Caco-2 (cell line): ENCODE data around the gene PIAS1. TPM values are rescaled to one million over a fixed set of nuclear protein-coding genes. Genes with fewer than 3 reads are reported as not detected.

ENCODE experiments used
- BruUV-seq: library from RNA; stranded (reverse); fragments of 400-500 nt; replicated peaks from 2 replicates; lab custom pipeline; 2021; lab: Mats Ljungman, UMichigan
- CTCF ChIA-PET: fragments of 300-600 bp; sonication (Branson Sonifier 250); formaldehyde crosslinking; loops from one replicate; lab custom pipeline; 2022; ENCODE audit warnings: antibody characterized with exemption; lab: Charles Lee
- POLR2A ChIA-PET: fragments of 300-600 bp; sonication (Branson Sonifier 250); formaldehyde crosslinking; loops from one replicate; lab custom pipeline; 2022; ENCODE audit warnings: antibody characterized with exemption; lab: Charles Lee
- DNase-seq, 2 experiments: peaks; one replicate each; pipeline versions ENCODE4 v3.0.0 to v3.0.0-alpha.2; 2020 to 2022
- H3K27me3 ChIP-seq: replicated peaks from 2 replicates; pipeline ENCODE4 v1.6.0; 2011; ENCODE audit warnings: low read length; ENCODE audit not compliant: control insufficient read depth, insufficient read depth
- H3K36me3 ChIP-seq: 2 replicates; pipeline ENCODE4 v1.5.1; 2011; ENCODE audit warnings: low read length; ENCODE audit not compliant: control insufficient read depth, insufficient read depth
- H3K4me1 ChIP-seq: fragments of 250-450 bp; sonication (Bioruptor Pico); 2 replicates; pipeline ENCODE4 v1.5.1; 2020; ENCODE audit warnings: mild to moderate bottlenecking
- H3K4me3 ChIP-seq: 2 replicates; pipeline ENCODE4 v1.5.1; 2011; ENCODE audit warnings: low read depth, mild to moderate bottlenecking, control low read depth, low read length
- H3K9me3 ChIP-seq: fragments of 250-450 bp; sonication (Bioruptor Pico); 2 replicates; pipeline ENCODE4 v1.5.1; 2020; ENCODE audit warnings: mild to moderate bottlenecking, moderate library complexity
- H3K27ac Mint-ChIP-seq: one replicate; pipeline ENCODE4 v1.8.0; 2022; ENCODE audit warnings: mixed read lengths; ENCODE audit not compliant: unreplicated experiment
- H3K27me3 Mint-ChIP-seq: one replicate; pipeline ENCODE4 v1.8.0; 2022; ENCODE audit warnings: mixed read lengths; ENCODE audit not compliant: insufficient read depth, unreplicated experiment
- H3K36me3 Mint-ChIP-seq: one replicate; pipeline ENCODE4 v1.8.0; 2022; ENCODE audit warnings: mild to moderate bottlenecking, mixed read lengths; ENCODE audit not compliant: insufficient read depth, unreplicated experiment
- H3K4me1 Mint-ChIP-seq: one replicate; pipeline ENCODE4 v1.8.0; 2022; ENCODE audit warnings: low read depth, mixed read lengths; ENCODE audit not compliant: unreplicated experiment
- H3K4me3 Mint-ChIP-seq: one replicate; pipeline ENCODE4 v1.8.0; 2022; ENCODE audit warnings: mild to moderate bottlenecking, moderate library complexity, mixed read lengths; ENCODE audit not compliant: unreplicated experiment
- H3K9me3 Mint-ChIP-seq: one replicate; pipeline ENCODE4 v1.8.0; 2022; ENCODE audit warnings: mixed read lengths; ENCODE audit not compliant: unreplicated experiment
- intact Hi-C: fragments of 100-400 bp; cut with micrococcal nuclease; formaldehyde crosslinking; loops from one replicate; pipeline ENCODE4 v1.10.0; 2022; ENCODE audit not compliant: unreplicated experiment
- total RNA-seq: library from RNA; stranded (reverse); gene quantifications from 2 replicates; pipeline ENCODE4 v1.2.3, GENCODE V29; 2022
- TF ChIP-seq, protein P1 (sequence below), 2 experiments: fragments of 200-600 bp in 1 of 2; IDR thresholded peaks; 1 replicate in 1 of 2; 2 replicates in 1 of 2; pipeline versions ENCODE4 v1.5.1 to v1.8.0; 2011 to 2022; ENCODE audit warnings: antibody characterized with exemption in 1 of 2, control low read depth in 1 of 2, inconsistent platforms in 1 of 2, low read depth in 1 of 2, low read length in 1 of 2, mild to moderate bottlenecking in 1 of 2, moderate library complexity in 1 of 2; ENCODE audit not compliant: insufficient read depth in 1 of 2, severe bottlenecking in 1 of 2, unreplicated experiment in 1 of 2

Gene PIAS1
- total RNA-seq, 1 experiment from 2014 or later, result 48.0 TPM

DNA sequence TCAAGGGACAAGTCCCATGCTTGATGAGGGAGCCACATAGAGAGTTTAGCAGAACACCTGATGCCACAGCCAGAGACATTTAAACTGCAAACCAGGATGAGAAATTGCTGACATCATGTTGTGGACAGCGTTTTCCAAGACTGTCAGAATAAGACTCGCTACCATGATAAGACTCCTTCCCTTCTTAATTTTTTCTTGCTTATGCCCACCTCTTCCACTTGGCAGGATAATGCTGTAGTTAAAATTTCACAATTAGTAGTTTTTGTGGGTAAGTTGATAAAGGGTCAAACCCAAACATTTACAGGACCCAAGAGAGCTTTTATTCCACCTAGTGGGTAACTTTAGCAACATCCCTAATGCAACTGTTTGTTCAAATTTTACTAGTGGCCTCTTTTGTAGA, 3.0 kb upstream of the PIAS1 start:
- TF ChIP-seq, protein P1, sequence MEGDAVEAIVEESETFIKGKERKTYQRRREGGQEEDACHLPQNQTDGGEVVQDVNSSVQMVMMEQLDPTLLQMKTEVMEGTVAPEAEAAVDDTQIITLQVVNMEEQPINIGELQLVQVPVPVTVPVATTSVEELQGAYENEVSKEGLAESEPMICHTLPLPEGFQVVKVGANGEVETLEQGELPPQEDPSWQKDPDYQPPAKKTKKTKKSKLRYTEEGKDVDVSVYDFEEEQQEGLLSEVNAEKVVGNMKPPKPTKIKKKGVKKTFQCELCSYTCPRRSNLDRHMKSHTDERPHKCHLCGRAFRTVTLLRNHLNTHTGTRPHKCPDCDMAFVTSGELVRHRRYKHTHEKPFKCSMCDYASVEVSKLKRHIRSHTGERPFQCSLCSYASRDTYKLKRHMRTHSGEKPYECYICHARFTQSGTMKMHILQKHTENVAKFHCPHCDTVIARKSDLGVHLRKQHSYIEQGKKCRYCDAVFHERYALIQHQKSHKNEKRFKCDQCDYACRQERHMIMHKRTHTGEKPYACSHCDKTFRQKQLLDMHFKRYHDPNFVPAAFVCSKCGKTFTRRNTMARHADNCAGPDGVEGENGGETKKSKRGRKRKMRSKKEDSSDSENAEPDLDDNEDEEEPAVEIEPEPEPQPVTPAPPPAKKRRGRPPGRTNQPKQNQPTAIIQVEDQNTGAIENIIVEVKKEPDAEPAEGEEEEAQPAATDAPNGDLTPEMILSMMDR (IDR thresholded peaks at IDR 0.05; ENCODE audit: insufficient read depth in 1 of 2, low read depth in 1 of 2, low read length in 1 of 2, severe bottlenecking in 1 of 2, unreplicated experiment in 1 of 2), result peak; percentile 6 to 26
- no peaks in the 10 kb centered on the region for H3K36me3 ChIP-seq
- ChIA-PET CTCF (no interaction called here), POLR2A (no interaction called here)
- peaks cover 32% of the 10 kb centered on the region for H3K4me1 ChIP-seq
- no peak overlapping the region for H3K4me3 Mint-ChIP-seq
- no peak overlapping the region for H3K4me3 ChIP-seq
- H3K9me3 ChIP-seq, result no peaks in the 10 kb centered on the region
- DNase-seq, result no peak
- peaks cover 8% of the 10 kb centered on the region for H3K9me3 Mint-ChIP-seq
- H3K27me3 ChIP-seq, result no peaks in the 10 kb centered on the region
- no peak overlapping the region for H3K27ac Mint-ChIP-seq
- H3K4me1 Mint-ChIP-seq, result peaks cover 24% of the 10 kb centered on the region
- no peaks in the 10 kb centered on the region for H3K27me3 Mint-ChIP-seq
- peaks cover 9% of the 10 kb centered on the region for H3K36me3 Mint-ChIP-seq
- intact Hi-C loops, result loop anchor here (5.0 kb wide), 1 partner anchor 89 kb away; no protein-coding TSS in a partner anchor
- BruUV-seq, result no TSS peak

DNA sequence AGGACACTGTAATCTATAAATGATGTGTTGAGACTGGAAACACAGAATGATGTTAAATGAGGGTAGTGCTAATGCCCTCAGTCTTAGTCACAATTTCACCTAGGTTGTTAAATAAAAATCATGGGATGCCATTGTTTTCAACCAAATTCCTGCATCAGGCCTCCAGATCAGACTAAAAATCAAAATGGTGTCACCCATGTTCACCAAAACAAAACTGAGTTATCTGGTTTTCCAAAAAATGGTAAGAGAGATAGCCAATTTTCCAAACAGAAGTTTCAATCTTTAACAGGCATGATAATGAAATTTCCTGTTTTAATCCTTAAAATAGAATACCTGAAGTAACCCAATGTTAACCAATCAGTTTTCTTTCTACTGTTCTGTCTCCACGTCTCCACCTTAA, 2.2 kb upstream of the PIAS1 start:
- H3K27ac Mint-ChIP-seq, result no peak overlapping the region
- CTCF ChIA-PET, result no interaction called here
- Histone ChIP-seq H3K4me3 (no peak overlapping the region), H3K9me3 (no peaks in the 10 kb centered on the region), H3K36me3 (no peaks in the 10 kb centered on the region), H3K4me1 (peaks cover 34% of the 10 kb centered on the region), H3K27me3 (no peaks in the 10 kb centered on the region)
- H3K36me3 Mint-ChIP-seq, result peaks cover 9% of the 10 kb centered on the region
- no TSS peak for BruUV-seq
- peaks cover 31% of the 10 kb centered on the region for H3K4me1 Mint-ChIP-seq
- TF ChIP-seq, protein P1 (IDR thresholded peaks at IDR 0.05; ENCODE audit: insufficient read depth in 1 of 2, low read depth in 1 of 2, low read length in 1 of 2, severe bottlenecking in 1 of 2, unreplicated experiment in 1 of 2), result no peak
- H3K4me3 Mint-ChIP-seq, result no peak overlapping the region
- intact Hi-C loops, result loop anchor here (5.0 kb wide), 1 partner anchor 90 kb away; no protein-coding TSS in a partner anchor
- peaks cover 8% of the 10 kb centered on the region for H3K9me3 Mint-ChIP-seq
- no peaks in the 10 kb centered on the region for H3K27me3 Mint-ChIP-seq
- no peak for DNase-seq
- POLR2A ChIA-PET, result no interaction called here

DNA sequence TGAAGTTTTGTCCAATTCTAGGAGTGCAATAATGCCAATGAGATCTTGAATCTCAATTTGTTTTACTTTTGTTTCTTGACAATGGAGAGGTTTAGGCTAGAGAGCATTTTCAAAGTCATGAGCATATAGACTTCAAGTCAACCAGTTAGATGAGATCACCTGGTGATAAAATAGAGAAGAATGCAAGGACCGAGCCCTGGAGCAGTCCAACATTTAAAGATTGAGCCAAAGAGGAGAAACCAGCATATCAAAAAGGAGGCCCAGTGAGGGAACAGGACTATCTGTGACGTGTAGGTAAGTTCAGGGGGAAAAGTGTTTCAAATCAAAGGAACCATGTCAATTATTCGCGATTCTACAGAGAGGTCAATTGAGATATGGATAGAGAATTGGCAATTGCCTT, 1.7 kb upstream of the PIAS1 start:
- H3K9me3 ChIP-seq, result no peaks in the 10 kb centered on the region
- TF ChIP-seq, protein P1 (IDR thresholded peaks at IDR 0.05; ENCODE audit: insufficient read depth in 1 of 2, low read depth in 1 of 2, low read length in 1 of 2, severe bottlenecking in 1 of 2, unreplicated experiment in 1 of 2), result no peak
- Mint-ChIP-seq H3K36me3 (peaks cover 9% of the 10 kb centered on the region), H3K27me3 (no peaks in the 10 kb centered on the region), H3K4me1 (peaks cover 31% of the 10 kb centered on the region), H3K9me3 (peaks cover 8% of the 10 kb centered on the region), H3K4me3 (peak overlapping the region; percentile 84), H3K27ac (peak overlapping the region; percentile 19)
- BruUV-seq, result no TSS peak
- no peak for DNase-seq
- intact Hi-C loops, result loop anchor here (5.0 kb wide), 1 partner anchor 90 kb away; no protein-coding TSS in a partner anchor
- H3K4me3 ChIP-seq, result no peak overlapping the region
- POLR2A ChIA-PET, result no interaction called here
- no peaks in the 10 kb centered on the region for H3K27me3 ChIP-seq
- peaks cover 34% of the 10 kb centered on the region for H3K4me1 ChIP-seq
- CTCF ChIA-PET, result no interaction called here
- no peaks in the 10 kb centered on the region for H3K36me3 ChIP-seq
